ENCODE data around the gene PALS1. TPM values are rescaled to one million over a fixed set of nuclear protein-coding genes. Genes with fewer than 3 reads are reported as not detected.

Gene PALS1
- polyA plus RNA-seq (7.7 and 8.3 TPM in 2 replicates), polyA minus RNA-seq (22.4 and 25.1 TPM in 2 replicates)

DNA sequence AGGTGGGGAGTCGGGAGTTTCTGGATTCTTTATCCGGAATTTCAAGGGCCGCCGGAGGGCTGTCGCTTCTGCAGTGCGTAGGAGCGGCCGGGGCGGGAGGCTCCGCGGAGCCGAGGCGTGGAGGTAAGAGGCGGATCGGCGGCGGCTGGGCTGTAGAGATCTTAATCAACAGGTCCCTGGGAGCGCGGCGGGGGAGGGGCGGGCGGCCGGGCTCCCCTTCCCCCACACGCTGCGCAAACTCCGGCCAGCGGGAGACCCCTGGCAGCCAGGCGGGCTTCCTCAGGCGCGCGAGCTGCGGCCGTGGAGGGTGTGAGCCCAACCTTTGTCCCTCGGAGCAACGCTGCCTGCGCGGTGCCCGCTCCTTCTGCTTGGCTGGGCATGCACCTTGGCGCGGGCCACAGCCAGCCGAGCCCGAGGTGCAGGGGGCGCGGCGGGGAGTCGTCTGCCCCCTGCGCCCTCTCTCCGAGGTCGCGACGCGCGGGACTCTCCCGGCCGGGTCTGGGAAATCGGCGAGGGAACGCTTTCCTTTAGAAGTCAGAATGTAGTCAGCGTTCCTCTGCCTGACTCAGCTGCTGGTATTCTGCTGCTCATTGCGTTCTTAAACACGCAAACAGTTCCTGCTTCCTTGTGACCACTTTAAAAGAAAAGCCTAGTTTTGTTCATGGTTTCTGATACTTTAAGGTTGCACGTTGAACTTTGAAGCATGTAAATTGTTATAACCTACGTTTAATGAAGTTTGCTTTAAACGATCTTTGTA, at the start of gene PALS1:
PALS1 (plus strand) TSS at position 25 of the 757 bp plus-strand sequence. CDS start 37,736 bp downstream, outside the sequence.
- H3K9ac ChIP-seq (ENCODE audit: low read length), result peak within 1 kb of the TSS; percentile 66
- peak within 1 kb of the TSS; percentile 37 for H2AFZ ChIP-seq (ENCODE audit: low read depth, low read length)
- H3K36me3 ChIP-seq (ENCODE audit: insufficient read depth, low read length), result no peaks in the 10 kb centered on the region
- peak within 1 kb of the TSS; percentile 86 for H3K4me2 ChIP-seq (ENCODE audit: low read length)
- TF ChIP-seq EP300 (conservative IDR thresholded peaks at IDR 0.05; ENCODE audit: poor library complexity, severe bottlenecking) (peak; percentile 56), POLR2AphosphoS5 (IDR thresholded peaks at IDR 0.05) (peak; percentile 5), SMC3 (conservative IDR thresholded peaks at IDR 0.05; ENCODE audit: poor library complexity) (peak; percentile 45), MXI1 (conservative IDR thresholded peaks at IDR 0.05; ENCODE audit: poor library complexity, severe bottlenecking) (peak; percentile 58), TAF1 (IDR thresholded peaks at IDR 0.05; ENCODE audit: low read depth) (no peak), EZH2 (IDR thresholded peaks at IDR 0.05; ENCODE audit: borderline replicate concordance, insufficient read depth, low read length, poor library complexity, severe bottlenecking) (no peak), RAD21 (conservative IDR thresholded peaks at IDR 0.05) (peak; percentile 49)
- TF ChIP-seq, protein P1, sequence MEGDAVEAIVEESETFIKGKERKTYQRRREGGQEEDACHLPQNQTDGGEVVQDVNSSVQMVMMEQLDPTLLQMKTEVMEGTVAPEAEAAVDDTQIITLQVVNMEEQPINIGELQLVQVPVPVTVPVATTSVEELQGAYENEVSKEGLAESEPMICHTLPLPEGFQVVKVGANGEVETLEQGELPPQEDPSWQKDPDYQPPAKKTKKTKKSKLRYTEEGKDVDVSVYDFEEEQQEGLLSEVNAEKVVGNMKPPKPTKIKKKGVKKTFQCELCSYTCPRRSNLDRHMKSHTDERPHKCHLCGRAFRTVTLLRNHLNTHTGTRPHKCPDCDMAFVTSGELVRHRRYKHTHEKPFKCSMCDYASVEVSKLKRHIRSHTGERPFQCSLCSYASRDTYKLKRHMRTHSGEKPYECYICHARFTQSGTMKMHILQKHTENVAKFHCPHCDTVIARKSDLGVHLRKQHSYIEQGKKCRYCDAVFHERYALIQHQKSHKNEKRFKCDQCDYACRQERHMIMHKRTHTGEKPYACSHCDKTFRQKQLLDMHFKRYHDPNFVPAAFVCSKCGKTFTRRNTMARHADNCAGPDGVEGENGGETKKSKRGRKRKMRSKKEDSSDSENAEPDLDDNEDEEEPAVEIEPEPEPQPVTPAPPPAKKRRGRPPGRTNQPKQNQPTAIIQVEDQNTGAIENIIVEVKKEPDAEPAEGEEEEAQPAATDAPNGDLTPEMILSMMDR (IDR thresholded peaks at IDR 0.05; ENCODE audit: poor library complexity, severe bottlenecking), result no peak
- TF ChIP-seq, protein P2, sequence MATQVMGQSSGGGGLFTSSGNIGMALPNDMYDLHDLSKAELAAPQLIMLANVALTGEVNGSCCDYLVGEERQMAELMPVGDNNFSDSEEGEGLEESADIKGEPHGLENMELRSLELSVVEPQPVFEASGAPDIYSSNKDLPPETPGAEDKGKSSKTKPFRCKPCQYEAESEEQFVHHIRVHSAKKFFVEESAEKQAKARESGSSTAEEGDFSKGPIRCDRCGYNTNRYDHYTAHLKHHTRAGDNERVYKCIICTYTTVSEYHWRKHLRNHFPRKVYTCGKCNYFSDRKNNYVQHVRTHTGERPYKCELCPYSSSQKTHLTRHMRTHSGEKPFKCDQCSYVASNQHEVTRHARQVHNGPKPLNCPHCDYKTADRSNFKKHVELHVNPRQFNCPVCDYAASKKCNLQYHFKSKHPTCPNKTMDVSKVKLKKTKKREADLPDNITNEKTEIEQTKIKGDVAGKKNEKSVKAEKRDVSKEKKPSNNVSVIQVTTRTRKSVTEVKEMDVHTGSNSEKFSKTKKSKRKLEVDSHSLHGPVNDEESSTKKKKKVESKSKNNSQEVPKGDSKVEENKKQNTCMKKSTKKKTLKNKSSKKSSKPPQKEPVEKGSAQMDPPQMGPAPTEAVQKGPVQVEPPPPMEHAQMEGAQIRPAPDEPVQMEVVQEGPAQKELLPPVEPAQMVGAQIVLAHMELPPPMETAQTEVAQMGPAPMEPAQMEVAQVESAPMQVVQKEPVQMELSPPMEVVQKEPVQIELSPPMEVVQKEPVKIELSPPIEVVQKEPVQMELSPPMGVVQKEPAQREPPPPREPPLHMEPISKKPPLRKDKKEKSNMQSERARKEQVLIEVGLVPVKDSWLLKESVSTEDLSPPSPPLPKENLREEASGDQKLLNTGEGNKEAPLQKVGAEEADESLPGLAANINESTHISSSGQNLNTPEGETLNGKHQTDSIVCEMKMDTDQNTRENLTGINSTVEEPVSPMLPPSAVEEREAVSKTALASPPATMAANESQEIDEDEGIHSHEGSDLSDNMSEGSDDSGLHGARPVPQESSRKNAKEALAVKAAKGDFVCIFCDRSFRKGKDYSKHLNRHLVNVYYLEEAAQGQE (IDR thresholded peaks at IDR 0.05; ENCODE audit: borderline replicate concordance), result peak; percentile 12
- no peaks in the 10 kb centered on the region for H3F3A ChIP-seq (ENCODE audit: insufficient read depth, low read length, poor library complexity, severe bottlenecking)
- no peaks in the 10 kb centered on the region for H3K27me3 ChIP-seq (ENCODE audit: insufficient read depth, low read depth, low read length)
- H3K4me3 ChIP-seq (ENCODE audit: low read length), result peak within 1 kb of the TSS; percentile 90
- peak within 1 kb of the TSS; percentile 60 for H3K27ac ChIP-seq (ENCODE audit: low read length)
- H3K79me2 ChIP-seq (replicated peaks; ENCODE audit: insufficient read depth, low read length), result peaks cover 38% of the 10 kb centered on the region
- H3K9me3 ChIP-seq (ENCODE audit: low read length), result no peaks in the 10 kb centered on the region
- no peaks in the 10 kb centered on the region for H3K9me2 ChIP-seq (ENCODE audit: insufficient read depth, low read length)
- H4K20me1 ChIP-seq (ENCODE audit: insufficient read depth), result no peaks in the 10 kb centered on the region

DNA sequence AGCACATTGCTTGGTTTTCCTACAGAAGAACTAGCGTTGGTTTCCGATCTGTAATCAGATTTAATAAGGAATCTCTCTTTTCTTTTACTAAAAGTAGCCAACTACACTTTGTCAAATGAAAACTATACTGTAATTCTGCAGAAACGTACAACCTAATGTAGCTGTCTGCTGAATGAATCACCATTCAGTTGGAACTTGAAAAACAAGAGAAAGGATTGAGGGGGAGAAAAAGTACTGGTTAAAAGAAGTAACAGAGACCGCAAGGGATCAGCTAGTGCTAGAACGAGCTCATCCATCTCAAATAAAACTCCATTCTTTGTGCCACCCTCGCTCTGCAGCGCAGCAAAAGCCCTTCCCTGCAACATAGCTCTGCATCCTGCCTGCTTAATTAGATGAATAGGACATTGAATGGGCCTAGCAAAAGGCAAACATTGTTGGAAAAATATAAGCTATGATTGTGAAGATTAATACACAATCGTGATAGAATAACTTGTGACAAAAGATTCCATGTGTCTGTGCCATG, 49.4 kb upstream of the PALS1 start:
- Histone ChIP-seq H3K27ac (ENCODE audit: low read length) (no peak overlapping the region), H3K4me2 (ENCODE audit: low read length) (no peak overlapping the region)

More for the DNA sequence above, 49.4 kb upstream of the PALS1 start:
- Histone ChIP-seq H3K4me3 (ENCODE audit: low read length) (no peak overlapping the region), H3K36me3 (ENCODE audit: insufficient read depth, low read length) (no peaks in the 10 kb centered on the region), H3F3A (ENCODE audit: insufficient read depth, low read length, poor library complexity, severe bottlenecking) (no peaks in the 10 kb centered on the region), H3K27me3 (ENCODE audit: insufficient read depth, low read depth, low read length) (no peaks in the 10 kb centered on the region), H3K9me2 (ENCODE audit: insufficient read depth, low read length) (no peaks in the 10 kb centered on the region), H3K9ac (ENCODE audit: low read length) (no peak overlapping the region), H3K79me2 (replicated peaks; ENCODE audit: insufficient read depth, low read length) (no peaks in the 10 kb centered on the region), H2AFZ (ENCODE audit: low read depth, low read length) (no peak overlapping the region), H3K9me3 (ENCODE audit: low read length) (no peaks in the 10 kb centered on the region), H4K20me1 (ENCODE audit: insufficient read depth) (no peaks in the 10 kb centered on the region)
- TF ChIP-seq POLR2AphosphoS5 (IDR thresholded peaks at IDR 0.05) (no peak), MXI1 (conservative IDR thresholded peaks at IDR 0.05; ENCODE audit: poor library complexity, severe bottlenecking) (no peak), TAF1 (IDR thresholded peaks at IDR 0.05; ENCODE audit: low read depth) (no peak), EP300 (conservative IDR thresholded peaks at IDR 0.05; ENCODE audit: poor library complexity, severe bottlenecking) (no peak), RAD21 (conservative IDR thresholded peaks at IDR 0.05) (no peak), SMC3 (conservative IDR thresholded peaks at IDR 0.05; ENCODE audit: poor library complexity) (no peak)
- TF ChIP-seq, protein P2 (IDR thresholded peaks at IDR 0.05; ENCODE audit: borderline replicate concordance), result no peak
- TF ChIP-seq, protein P1 (IDR thresholded peaks at IDR 0.05; ENCODE audit: poor library complexity, severe bottlenecking), result no peak
